Naive thymus-derived CD4-positive, alpha-beta T cell (primary cell): ENCODE measurements around the gene GET4. TPM values are rescaled to one million over a fixed set of nuclear protein-coding genes. Genes with fewer than 3 reads are reported as not detected.
A peak's percentile ranks its signal among the peaks of the same experiment; 100 is the strongest.

Source experiments
- ATAC-seq: fragments of 150-1000 bp; cut with Tn5 transposase; 2 replicates; pipeline ENCODE4 v1.10.0; 2021; ENCODE audit warnings: mild to moderate bottlenecking, moderate library complexity
- CTCF ChIA-PET: fragments of 350-600 bp; sonication (Branson Sonifier 250); formaldehyde crosslinking; loops from one replicate; lab custom pipeline; 2021; ENCODE audit warnings: antibody characterized with exemption; lab: Charles Lee
- POLR2A ChIA-PET: fragments of 350-600 bp; sonication (Branson Sonifier 250); formaldehyde crosslinking; loops from one replicate; lab custom pipeline; 2021; ENCODE audit warnings: antibody characterized with exemption, inconsistent platforms; lab: Charles Lee
- DNase-seq, 9 donors: peaks; one replicate each; pipeline versions ENCODE4 v3.0.0 to v3.0.0-alpha.2; 2020 to 2022; ENCODE audit warnings: mixed read lengths in 1 of 9
- H3K27ac ChIP-seq: one replicate; pipeline ENCODE4 v1.7.0; 2013; ENCODE audit warnings: mild to moderate bottlenecking, low read depth, low read length, moderate library complexity
- H3K27me3 ChIP-seq, 2 donors: one replicate each; pipeline ENCODE4 v1.7.0; 2013; ENCODE audit warnings: low read length in 2 of 2, mild to moderate bottlenecking in 2 of 2, moderate library complexity in 2 of 2; ENCODE audit not compliant: control insufficient read depth in 2 of 2, insufficient read depth in 2 of 2
- H3K36me3 ChIP-seq, 3 experiments: 1 replicate in 2 of 3; 2 replicates in 1 of 3; pipeline ENCODE4 v1.7.0; 2013; ENCODE audit warnings: low read length in 3 of 3, mild to moderate bottlenecking in 3 of 3, moderate library complexity in 1 of 3; ENCODE audit not compliant: insufficient read depth in 3 of 3, control insufficient read depth in 2 of 3
- H3K4me1 ChIP-seq, 2 donors: one replicate each; pipeline ENCODE4 v1.7.0; 2013; ENCODE audit warnings: low read length in 2 of 2, mild to moderate bottlenecking in 2 of 2, moderate library complexity in 1 of 2; ENCODE audit not compliant: control insufficient read depth in 2 of 2, insufficient read depth in 2 of 2
- H3K4me3 ChIP-seq: 2 replicates; pipeline ENCODE4 v1.7.0; 2013; ENCODE audit warnings: mild to moderate bottlenecking, low read length
- H3K9me3 ChIP-seq, 3 experiments: 1 replicate in 2 of 3; 2 replicates in 1 of 3; pipeline ENCODE4 v1.7.0; 2013; ENCODE audit warnings: low read length in 3 of 3; ENCODE audit not compliant: control insufficient read depth in 2 of 3
- H3K27ac Mint-ChIP-seq, 9 donors: one replicate each; pipeline ENCODE4 v1.8.0; 2020 to 2022; ENCODE audit warnings: mixed read lengths in 9 of 9, mild to moderate bottlenecking in 8 of 9, moderate library complexity in 5 of 9, inconsistent platforms in 2 of 9
- H3K27me3 Mint-ChIP-seq, 5 donors: one replicate each; pipeline ENCODE4 v1.8.0; 2021 to 2022; ENCODE audit warnings: mixed read lengths in 5 of 5, mild to moderate bottlenecking in 1 of 5
- H3K36me3 Mint-ChIP-seq, 5 donors: one replicate each; pipeline ENCODE4 v1.8.0; 2020 to 2022; ENCODE audit warnings: mixed read lengths in 5 of 5, mild to moderate bottlenecking in 3 of 5, inconsistent platforms in 1 of 5
- H3K4me1 Mint-ChIP-seq, 7 donors: one replicate each; pipeline ENCODE4 v1.8.0; 2020 to 2022; ENCODE audit warnings: mixed read lengths in 7 of 7, mild to moderate bottlenecking in 3 of 7, inconsistent platforms in 1 of 7
- H3K4me3 Mint-ChIP-seq, 10 donors: one replicate each; pipeline ENCODE4 v1.8.0; 2020 to 2022; ENCODE audit warnings: mild to moderate bottlenecking in 10 of 10, mixed read lengths in 10 of 10, moderate library complexity in 6 of 10, inconsistent platforms in 2 of 10
- H3K9me3 Mint-ChIP-seq, 11 donors: one replicate each; pipeline ENCODE4 v1.8.0; 2020 to 2022; ENCODE audit warnings: mixed read lengths in 11 of 11, mild to moderate bottlenecking in 4 of 11, inconsistent platforms in 1 of 11, moderate library complexity in 1 of 11
- intact Hi-C, 2 donors: fragments of 100-400 bp; cut with micrococcal nuclease; formaldehyde crosslinking; loops; one replicate each; pipeline ENCODE4 v1.15.1; 2023
- polyA plus RNA-seq, 2 donors: library from polyadenylated mRNA; unstranded; fragments of 300-500 nt; fragmentation: Illumina TruSeq; gene quantifications; one replicate each; pipeline ENCODE4 v1.2.3, GENCODE V29; 2021
- total RNA-seq, 6 experiments: library from RNA in 5 of 6; stranded (reverse) in 5 of 6; gene quantifications; 1 replicate in 5 of 6; 2 replicates in 1 of 6; pipeline ENCODE4 v1.2.3 and lab custom pipeline; 2021 to 2026

The GET4 gene
- total and polyA plus RNA-seq, 7 experiments from 2014 or later, result 20.5 to 82.1 (median 51.8) TPM

DNA sequence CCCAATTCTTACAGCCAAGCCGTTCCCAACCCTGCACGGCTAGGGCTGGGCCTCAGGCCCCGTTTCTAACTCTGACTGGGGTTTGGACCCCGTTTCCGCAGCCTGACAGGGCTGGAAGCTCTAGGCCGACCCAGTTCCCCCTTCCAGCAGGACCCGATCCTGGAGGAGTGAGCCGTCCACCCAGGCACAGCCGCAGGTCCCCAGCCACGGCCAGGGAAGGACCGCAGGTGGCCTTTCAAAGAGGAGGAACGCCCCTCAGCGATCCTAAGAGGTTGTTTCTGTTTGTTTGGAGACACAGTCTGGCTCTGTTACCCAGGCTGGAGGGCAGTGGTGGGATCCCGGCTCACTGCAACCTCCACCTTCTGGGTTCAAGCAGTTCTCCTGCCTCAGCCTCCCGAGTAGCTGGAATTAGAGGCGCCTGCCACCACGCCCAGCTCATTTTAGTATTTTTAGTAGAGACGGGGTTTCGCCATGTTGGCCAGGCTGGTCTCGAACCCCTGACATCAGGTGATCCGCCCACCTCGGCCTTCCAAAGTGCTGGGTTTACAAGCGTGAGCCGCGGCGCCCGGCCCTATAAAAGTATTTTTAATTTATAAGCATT, 778 bp upstream of the GET4 start:
- POLR2A ChIA-PET, result interaction anchor here (0.6 to 2.6 kb wide), 10 partner anchors 17 to 619 kb away, joined by 3 to 19 read pairs (median 3); partner anchors contain the start of gene COX19
- peak in 1 of 9 donors; percentile 37 for DNase-seq

DNA sequence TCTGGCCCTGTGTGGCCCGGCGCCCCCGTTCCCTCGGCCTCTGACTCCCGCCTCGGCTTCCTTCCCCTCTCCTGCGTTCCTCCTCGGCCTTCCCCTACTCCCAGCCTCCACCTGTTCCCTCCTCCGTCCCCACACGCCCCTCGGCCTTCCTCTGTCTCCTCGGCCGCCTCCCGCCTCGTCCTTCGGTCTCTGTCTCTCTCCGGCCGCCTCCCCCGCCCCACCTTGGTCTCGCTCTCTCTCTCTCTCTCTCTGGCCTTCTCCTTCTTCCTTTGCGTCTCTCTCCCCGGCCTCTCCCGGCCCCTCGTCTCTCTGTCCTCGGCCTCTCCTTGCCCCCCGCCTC, 588 bp downstream of the GET4 start:
- Histone ChIP-seq H3K27ac (peak overlapping the region; percentile 95), H3K9me3 (no peaks in the 10 kb centered on the region), H3K4me1 (peaks cover 14 to 33% of the 10 kb centered on the region in 2 donors), H3K27me3 (no peaks in the 10 kb centered on the region), H3K36me3 (peaks cover 0 to 28% (median 5%) of the 10 kb centered on the region in 3 experiments), H3K4me3 (peak overlapping the region; percentile 65)
- peak overlapping the region; percentile 57 to 94 (median 90) for H3K27ac Mint-ChIP-seq
- peaks cover 0 to 15% (median 13%) of the 10 kb centered on the region in 5 donors for H3K36me3 Mint-ChIP-seq
- ChIA-PET POLR2A (interaction anchor here (0.7 to 2.6 kb wide), 10 partner anchors 8 to 515 kb away, joined by 3 to 19 read pairs (median 4); partner anchors contain the start of genes COX19 and GPR146), CTCF (no interaction called here)
- peak overlapping the region; percentile 79 to 98 (median 90) for H3K4me3 Mint-ChIP-seq
- H3K27me3 Mint-ChIP-seq, result no peaks in the 10 kb centered on the region
- H3K4me1 Mint-ChIP-seq, result peaks cover 11 to 48% (median 36%) of the 10 kb centered on the region in 7 donors
- H3K9me3 Mint-ChIP-seq, result peaks cover 0 to 2% (median 0%) of the 10 kb centered on the region in 11 donors
- intact Hi-C loops, result loop anchor here (1.0 to 10.0 kb wide), 13 partner anchors 45 to 283 kb away; partner anchors contain the start of genes COX19 (in 2 of the 2), DNAAF5 (in 2 of the 2), GPR146 (in 1 of the 2) and PRKAR1B (in 1 of the 2)
- ATAC-seq (no peak), DNase-seq (peak in 1 of 9 donors; percentile 39)

More for the DNA sequence above, 778 bp upstream of the GET4 start:
- Histone ChIP-seq H3K4me3 (no peak overlapping the region), H3K27me3 (no peaks in the 10 kb centered on the region), H3K9me3 (no peaks in the 10 kb centered on the region), H3K4me1 (peaks cover 14 to 33% of the 10 kb centered on the region in 2 donors), H3K27ac (peak overlapping the region; percentile 61), H3K36me3 (peaks cover 0 to 32% (median 3%) of the 10 kb centered on the region in 3 experiments)
- peaks cover 0 to 2% (median 0%) of the 10 kb centered on the region in 11 donors for H3K9me3 Mint-ChIP-seq
- intact Hi-C loops, result loop anchor here (1.0 to 10.0 kb wide), 13 partner anchors 43 to 285 kb away; partner anchors contain the start of genes COX19 (in 2 of the 2), DNAAF5 (in 2 of the 2), GPR146 (in 1 of the 2) and PRKAR1B (in 1 of the 2)
- H3K27me3 Mint-ChIP-seq, result no peaks in the 10 kb centered on the region
- H3K27ac Mint-ChIP-seq, result peak overlapping the region in 6 of 9 donors; percentile 12 to 68 (median 44)
- H3K36me3 Mint-ChIP-seq, result peaks cover 0 to 19% (median 15%) of the 10 kb centered on the region in 5 donors
- CTCF ChIA-PET, result interaction anchor here (6.3 kb wide), 1 partner anchor 87 kb away, joined by 59 read pairs; no protein-coding TSS in a partner anchor
- ATAC-seq, result no peak
- H3K4me3 Mint-ChIP-seq, result peak overlapping the region in 5 of 10 donors; percentile 19 to 59 (median 35)
- H3K4me1 Mint-ChIP-seq, result peaks cover 11 to 39% (median 30%) of the 10 kb centered on the region in 7 donors

DNA sequence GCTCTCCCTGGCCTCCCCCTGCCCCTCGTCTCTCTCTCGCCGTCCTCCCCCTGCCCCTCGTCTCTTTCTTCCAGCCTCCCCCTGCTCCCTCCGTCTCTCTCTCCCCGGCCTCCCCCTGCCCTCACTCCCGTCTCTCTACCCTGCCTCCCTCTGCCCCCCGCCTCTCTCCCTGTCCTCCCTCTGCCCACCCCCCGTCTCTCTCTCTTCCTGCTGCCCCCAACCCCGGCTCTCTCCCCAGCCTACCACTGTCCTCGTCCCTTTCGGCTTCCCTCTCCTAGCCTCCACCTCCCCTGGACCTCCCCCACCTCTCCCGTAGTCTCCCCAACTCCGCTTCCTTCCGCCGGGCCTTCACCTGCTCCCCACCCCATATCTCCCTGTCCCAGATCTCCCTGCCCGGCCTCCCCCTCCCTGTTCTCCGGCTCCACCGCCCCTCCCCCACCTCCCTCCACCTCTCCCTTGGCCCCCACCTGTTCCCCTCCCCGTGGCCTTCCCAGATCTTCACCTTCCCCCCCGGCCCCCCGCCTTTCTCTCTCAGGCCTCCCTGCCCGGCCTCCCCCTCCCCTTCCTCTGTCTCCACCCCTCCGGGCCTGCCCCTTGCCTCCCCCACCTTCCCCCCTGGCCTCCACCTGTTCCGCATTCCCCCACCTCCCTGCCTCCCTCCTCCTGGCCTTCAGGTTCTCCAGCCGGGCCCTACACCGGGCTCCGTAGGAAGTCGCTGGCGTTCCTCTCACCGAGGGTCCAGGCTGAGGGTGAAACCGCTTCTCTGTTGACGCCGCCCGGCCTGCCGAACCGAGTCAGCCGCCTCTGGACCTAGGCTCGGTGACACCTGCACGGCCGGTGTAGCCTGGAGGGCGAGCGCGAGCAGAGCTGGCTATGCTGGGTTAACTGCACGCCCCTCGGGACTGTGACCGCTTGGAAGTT, 1.2 kb downstream of the GET4 start:
- Histone ChIP-seq H3K4me3 (peak overlapping the region; percentile 65), H3K36me3 (peaks cover 0 to 25% (median 4%) of the 10 kb centered on the region in 3 experiments), H3K27me3 (no peaks in the 10 kb centered on the region), H3K9me3 (no peaks in the 10 kb centered on the region), H3K27ac (peak overlapping the region; percentile 95), H3K4me1 (peaks cover 14 to 33% of the 10 kb centered on the region in 2 donors)
- DNase-seq (peak in 1 of 9 donors; percentile 28), ATAC-seq (no peak)
- Mint-ChIP-seq H3K4me1 (peaks cover 11 to 52% (median 40%) of the 10 kb centered on the region in 7 donors), H3K4me3 (peak overlapping the region; percentile 82 to 98 (median 90)), H3K36me3 (peaks cover 0 to 10% (median 8%) of the 10 kb centered on the region in 5 donors), H3K9me3 (peaks cover 0 to 2% (median 0%) of the 10 kb centered on the region in 11 donors), H3K27ac (peak overlapping the region; percentile 57 to 94 (median 90)), H3K27me3 (no peaks in the 10 kb centered on the region)
- ChIA-PET CTCF (no interaction called here), POLR2A (interaction anchor here (0.7 to 2.6 kb wide), 7 partner anchors 46 to 164 kb away, joined by 3 to 19 read pairs (median 4); partner anchors contain the start of gene COX19)
- intact Hi-C loops, result loop anchor here (2.0 to 10.0 kb wide), 6 partner anchors 151 to 275 kb away; partner anchors contain the start of genes DNAAF5 (in 1 of the 2), GPR146 (in 1 of the 2) and PRKAR1B (in 1 of the 2)

- DNase-seq (no peak), ATAC-seq (no peak)
These were observed 2.7 kb downstream of the GET4 start for GRCh38 chr7:879093-879492.

DNA sequence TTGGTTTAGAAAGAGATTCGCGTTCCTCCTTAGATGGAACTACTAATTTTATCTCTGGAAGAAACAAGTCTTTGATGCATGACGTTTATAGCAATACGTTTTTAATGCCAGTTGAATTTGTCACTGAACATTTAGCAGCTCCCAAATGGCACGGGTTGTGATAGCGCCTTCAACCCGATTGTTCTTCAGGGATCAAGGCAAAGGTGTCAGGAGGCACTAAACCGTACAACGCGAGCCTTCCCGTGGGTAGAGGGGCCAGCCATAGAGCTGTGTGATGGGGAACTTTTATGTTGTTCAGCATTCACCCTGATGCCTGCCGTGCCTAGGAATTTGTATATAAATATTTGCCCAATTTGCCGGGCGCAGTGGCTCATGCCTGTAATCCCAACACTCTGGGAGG, 3.4 kb downstream of the GET4 start:
- no peak overlapping the region for H3K27ac ChIP-seq
- H3K36me3 Mint-ChIP-seq, result peaks cover 0 to 5% (median 3%) of the 10 kb centered on the region in 5 donors
- no peaks in the 10 kb centered on the region for H3K9me3 ChIP-seq
- peaks cover 0 to 30% (median 4%) of the 10 kb centered on the region in 3 experiments for H3K36me3 ChIP-seq
- no peak overlapping the region for H3K4me3 ChIP-seq
- DNase-seq (no peak), ATAC-seq (no peak)
- H3K27ac Mint-ChIP-seq, result peak overlapping the region in 1 of 9 donors; percentile 37
- peaks cover 11 to 52% (median 42%) of the 10 kb centered on the region in 7 donors for H3K4me1 Mint-ChIP-seq
- peaks cover 0 to 3% (median 0%) of the 10 kb centered on the region in 11 donors for H3K9me3 Mint-ChIP-seq
- peaks cover 14 to 21% of the 10 kb centered on the region in 2 donors for H3K4me1 ChIP-seq
- H3K27me3 Mint-ChIP-seq, result no peaks in the 10 kb centered on the region
- no peaks in the 10 kb centered on the region for H3K27me3 ChIP-seq
- POLR2A ChIA-PET, result interaction anchor here (0.6 to 1.7 kb wide), 3 partner anchors 22 to 95 kb away, joined by 3 to 4 read pairs (median 4); partner anchors contain the start of gene COX19
- peak overlapping the region in 7 of 10 donors; percentile 29 to 89 (median 67) for H3K4me3 Mint-ChIP-seq
- intact Hi-C loops, result loop anchor here (5.0 to 10.0 kb wide), 3 partner anchors 167 to 277 kb away; no protein-coding TSS in a partner anchor
- CTCF ChIA-PET, result no interaction called here

More at GRCh38 chr7:879093-879492, 2.7 kb downstream of the GET4 start:
- Histone ChIP-seq H3K4me3 (no peak overlapping the region), H3K27ac (no peak overlapping the region), H3K36me3 (peaks cover 0 to 30% (median 4%) of the 10 kb centered on the region in 3 experiments), H3K4me1 (peaks cover 14 to 21% of the 10 kb centered on the region in 2 donors), H3K27me3 (no peaks in the 10 kb centered on the region), H3K9me3 (no peaks in the 10 kb centered on the region)
- ChIA-PET POLR2A (interaction anchor here (1.0 to 1.7 kb wide), 2 partner anchors 22 to 96 kb away, joined by 4 read pairs; partner anchors contain the start of gene COX19), CTCF (no interaction called here)
- Mint-ChIP-seq H3K9me3 (peaks cover 0 to 3% (median 0%) of the 10 kb centered on the region in 11 donors), H3K4me3 (peak overlapping the region; percentile 52 to 98 (median 70)), H3K27me3 (no peaks in the 10 kb centered on the region), H3K36me3 (peaks cover 0 to 5% (median 3%) of the 10 kb centered on the region in 5 donors), H3K27ac (peak overlapping the region in 7 of 9 donors; percentile 37 to 75 (median 62)), H3K4me1 (peaks cover 11 to 48% (median 38%) of the 10 kb centered on the region in 7 donors)
- intact Hi-C loops, result loop anchor here (5.0 to 10.0 kb wide), 3 partner anchors 167 to 277 kb away; no protein-coding TSS in a partner anchor
